ENCODE measurements around the gene P2RX7. TPM values are rescaled to one million over a fixed set of nuclear protein-coding genes. Genes with fewer than 3 reads are reported as not detected.
A peak's percentile ranks its signal among the peaks of the same experiment; 100 is the strongest.
"Not testable (repeated sequence)": the region's sequence is repeated elsewhere in the genome, so short reads cannot be mapped to it uniquely, and the experiment has no call there.

P2RX7 gene
- total and polyA plus RNA-seq, 8 donors: 0.77 to 8.8 (median 1.4) TPM

- ATAC-seq (peak in 1 of 4 donors; percentile 34), DNase-seq (peak in 2 of 6 donors; percentile 9 to 34), FAIRE-seq (no peak)
- H3K27ac ChIP-seq: no peak overlapping the region
- H3K4me1 ChIP-seq: peaks cover 16 to 21% (median 17%) of the 10 kb centered on the region in 3 donors
- no peaks in the 10 kb centered on the region for H3K9me3 ChIP-seq
- no peak overlapping the region for H3K4me3 ChIP-seq
- intact Hi-C loops (cut with DNase I): loop anchor here in 1 of 3 donors (10.0 kb wide), 1 partner anchor 110 kb away; no protein-coding TSS in a partner anchor
- WGBS, 2 donors: 60 to 62% methylated on average over 8 of the region's 8 CpGs
- TF ChIP-seq, protein P1, sequence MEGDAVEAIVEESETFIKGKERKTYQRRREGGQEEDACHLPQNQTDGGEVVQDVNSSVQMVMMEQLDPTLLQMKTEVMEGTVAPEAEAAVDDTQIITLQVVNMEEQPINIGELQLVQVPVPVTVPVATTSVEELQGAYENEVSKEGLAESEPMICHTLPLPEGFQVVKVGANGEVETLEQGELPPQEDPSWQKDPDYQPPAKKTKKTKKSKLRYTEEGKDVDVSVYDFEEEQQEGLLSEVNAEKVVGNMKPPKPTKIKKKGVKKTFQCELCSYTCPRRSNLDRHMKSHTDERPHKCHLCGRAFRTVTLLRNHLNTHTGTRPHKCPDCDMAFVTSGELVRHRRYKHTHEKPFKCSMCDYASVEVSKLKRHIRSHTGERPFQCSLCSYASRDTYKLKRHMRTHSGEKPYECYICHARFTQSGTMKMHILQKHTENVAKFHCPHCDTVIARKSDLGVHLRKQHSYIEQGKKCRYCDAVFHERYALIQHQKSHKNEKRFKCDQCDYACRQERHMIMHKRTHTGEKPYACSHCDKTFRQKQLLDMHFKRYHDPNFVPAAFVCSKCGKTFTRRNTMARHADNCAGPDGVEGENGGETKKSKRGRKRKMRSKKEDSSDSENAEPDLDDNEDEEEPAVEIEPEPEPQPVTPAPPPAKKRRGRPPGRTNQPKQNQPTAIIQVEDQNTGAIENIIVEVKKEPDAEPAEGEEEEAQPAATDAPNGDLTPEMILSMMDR (IDR thresholded peaks at IDR 0.05): no peak
- H3K27me3 ChIP-seq: no peaks in the 10 kb centered on the region
- H3K36me3 ChIP-seq: peaks cover 0 to 31% (median 0%) of the 10 kb centered on the region in 3 donors
Measured at GRCh38 chr12:121224591-121224990, 91.9 kb downstream of the P2RX7 start.

DNA sequence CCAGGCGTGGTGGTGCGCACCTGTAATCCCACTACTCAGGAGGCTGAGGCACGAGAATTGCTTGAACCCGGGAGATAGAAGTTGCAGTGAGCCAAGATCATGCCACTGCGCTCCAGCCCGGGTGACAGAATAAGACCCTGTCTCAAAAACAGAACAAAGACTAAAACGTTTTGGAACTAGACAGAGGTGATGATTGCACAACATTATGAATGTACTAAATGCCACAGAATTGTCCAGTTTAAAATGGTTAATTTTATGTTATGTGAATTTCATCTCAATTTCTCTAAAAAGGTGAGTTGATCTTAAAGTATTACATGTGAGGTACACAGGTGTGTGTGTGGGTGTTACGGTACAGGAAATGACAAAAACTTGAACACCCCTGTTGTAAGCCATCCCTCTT lies 93.7 kb downstream of the P2RX7 start:
- Histone ChIP-seq H3K4me3 (no peak overlapping the region), H3K4me1 (peaks cover 16 to 21% (median 16%) of the 10 kb centered on the region in 3 donors), H3K9me3 (no peaks in the 10 kb centered on the region), H3K27me3 (no peaks in the 10 kb centered on the region), H3K36me3 (peaks cover 0 to 33% (median 0%) of the 10 kb centered on the region in 3 donors), H3K27ac (peak overlapping the region; percentile 68 to 90 (median 85))
- DNase-seq (peak in 1 of 6 donors; percentile 4), ATAC-seq (no peak), FAIRE-seq (no peak)
- intact Hi-C loops (cut with DNase I): loop anchor here in 1 of 3 donors (10.0 kb wide), 1 partner anchor 112 kb away; no protein-coding TSS in a partner anchor
- TF ChIP-seq, protein P1 (IDR thresholded peaks at IDR 0.05): no peak
- WGBS, 2 donors: 87 to 92% methylated on average over 8 of the region's 8 CpGs

DNA sequence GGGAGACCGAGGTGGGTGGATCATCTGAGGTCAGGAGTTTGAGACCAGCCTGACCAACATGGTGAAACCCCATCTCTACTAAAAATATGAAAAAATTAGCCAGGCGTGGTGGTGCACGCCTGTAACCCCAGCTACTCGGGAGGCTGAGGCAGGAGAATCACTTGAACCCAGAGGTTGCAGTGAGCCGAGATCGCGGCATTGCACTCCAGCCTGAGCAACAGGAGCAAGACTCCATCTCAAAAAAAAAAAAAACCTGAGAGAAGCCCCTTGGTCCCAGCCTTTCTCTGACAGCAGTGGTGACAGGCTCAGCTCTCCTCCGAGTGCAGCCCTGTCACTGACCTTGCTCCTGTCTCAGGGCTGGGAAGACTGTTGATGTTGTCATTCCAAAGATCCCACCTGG lies 94.2 kb downstream of the P2RX7 start:
- not testable (repeated sequence) for FAIRE-seq, H3K9me3 ChIP-seq, H3K4me3 ChIP-seq, H3K27me3 ChIP-seq
- WGBS, 2 donors: 86 to 91% methylated on average over 8 of the region's 8 CpGs
- peak in 1 of 6 donors; percentile 29 for DNase-seq
- peaks cover 0 to 33% (median 0%) of the 10 kb centered on the region in 3 donors for H3K36me3 ChIP-seq
- H3K4me1 ChIP-seq: peaks cover 16 to 21% (median 16%) of the 10 kb centered on the region in 3 donors
- peak in 3 of 4 donors; percentile 10 to 31 (median 28) for ATAC-seq
- intact Hi-C loops (cut with DNase I): loop anchor here in 1 of 3 donors (10.0 kb wide), 1 partner anchor 112 kb away; no protein-coding TSS in a partner anchor
- H3K27ac ChIP-seq: peak overlapping the region; percentile 68 to 90 (median 85)

- Histone ChIP-seq H3K27ac (peak overlapping the region; percentile 68 to 90 (median 85)), H3K4me1 (peaks cover 16 to 21% (median 16%) of the 10 kb centered on the region in 3 donors), H3K27me3 (no peaks in the 10 kb centered on the region), H3K36me3 (peaks cover 0 to 32% (median 0%) of the 10 kb centered on the region in 3 donors), H3K9me3 (no peaks in the 10 kb centered on the region), H3K4me3 (no peak overlapping the region)
- intact Hi-C loops (cut with DNase I): loop anchor here in 1 of 3 donors (10.0 kb wide), 1 partner anchor 112 kb away; no protein-coding TSS in a partner anchor
- WGBS, 2 donors: 14 to 17% methylated on average over 9 of the region's 9 CpGs
- peak; percentile 86 to 89 (median 88) for ATAC-seq
- peak; percentile 79 to 89 (median 84) for DNase-seq
- FAIRE-seq: no peak
- TF ChIP-seq, protein P1 (IDR thresholded peaks at IDR 0.05): no peak
Measured at GRCh38 chr12:121227294-121227693, 94.6 kb downstream of the P2RX7 start.

- WGBS, 2 donors: 93 to 94% methylated on average over 24 of the region's 24 CpGs
- Histone ChIP-seq H3K27me3 (no peaks in the 10 kb centered on the region), H3K4me3 (no peak overlapping the region), H3K9me3 (no peaks in the 10 kb centered on the region), H3K27ac (peak overlapping the region in 1 of 4 donors; percentile 30), H3K36me3 (peaks cover 0 to 42% (median 4%) of the 10 kb centered on the region in 3 donors), H3K4me1 (peaks cover 16 to 21% (median 16%) of the 10 kb centered on the region in 3 donors)
- intact Hi-C loops (cut with DNase I): loop anchor here in 1 of 3 donors (10.0 kb wide), 1 partner anchor 114 kb away; no protein-coding TSS in a partner anchor
- DNase-seq: peak in 2 of 6 donors; percentile 39 to 65
- TF ChIP-seq, protein P1 (IDR thresholded peaks at IDR 0.05): no peak
- no peak for ATAC-seq
- FAIRE-seq: no peak
Measured at GRCh38 chr12:121228919-121229665, 96.4 kb downstream of the P2RX7 start.

All from pancreas (tissue), 10 donors.